Liver (tissue), 9 donors: ENCODE measurements around the gene PIM1. TPM values are rescaled to one million over a fixed set of nuclear protein-coding genes. Genes with fewer than 3 reads are reported as not detected.
A peak's percentile ranks its signal among the peaks of the same experiment; 100 is the strongest.

Source experiments
- DNase-seq: peaks from one replicate; pipeline ENCODE4 v3.0.0-alpha.2; 2017; ENCODE audit warnings: low spot score
- H3K27ac ChIP-seq, 2 donors: one replicate each; pipeline ENCODE4 v1.7.0; 2013; ENCODE audit warnings: inconsistent platforms in 2 of 2, low read length in 2 of 2, control low read depth in 1 of 2, low read depth in 1 of 2, mild to moderate bottlenecking in 1 of 2
- H3K27me3 ChIP-seq, 4 donors: one replicate each; pipeline versions ENCODE4 v1.6.1 to v1.7.0; 2013; ENCODE audit warnings: low read length in 3 of 4, inconsistent platforms in 1 of 4, mild to moderate bottlenecking in 1 of 4, moderate library complexity in 1 of 4; ENCODE audit not compliant: control insufficient read depth in 4 of 4, insufficient read depth in 4 of 4
- H3K36me3 ChIP-seq, 4 donors: one replicate each; pipeline versions ENCODE4 v1.6.1 to v1.7.0; 2013; ENCODE audit warnings: low read length in 3 of 4, mild to moderate bottlenecking in 3 of 4, low read depth in 1 of 4, moderate library complexity in 1 of 4; ENCODE audit not compliant: control insufficient read depth in 4 of 4, insufficient read depth in 3 of 4
- H3K4me1 ChIP-seq, 4 donors: one replicate each; pipeline versions ENCODE4 v1.6.1 to v1.7.0; 2013; ENCODE audit warnings: low read length in 3 of 4, mild to moderate bottlenecking in 3 of 4, moderate library complexity in 1 of 4; ENCODE audit not compliant: control insufficient read depth in 4 of 4, insufficient read depth in 4 of 4
- H3K4me3 ChIP-seq, 3 donors: one replicate each; pipeline versions ENCODE4 v1.6.1 to v1.7.0; 2013; ENCODE audit warnings: low read length in 3 of 3, control low read depth in 1 of 3, low read depth in 1 of 3, mild to moderate bottlenecking in 1 of 3
- H3K9ac ChIP-seq, 2 donors: one replicate each; pipeline ENCODE4 v1.7.0; 2013; ENCODE audit warnings: low read length in 2 of 2, mild to moderate bottlenecking in 2 of 2, moderate library complexity in 2 of 2, control low read depth in 1 of 2, low read depth in 1 of 2
- H3K9me3 ChIP-seq, 4 donors: one replicate each; pipeline versions ENCODE4 v1.6.1 to v1.7.0; 2013; ENCODE audit warnings: low read length in 3 of 4; ENCODE audit not compliant: control insufficient read depth in 4 of 4
- CTCF ChIP-seq: fragments of 150-350 bp; IDR thresholded peaks from 2 replicates; pipeline ENCODE4 v1.5.1; 2017; ENCODE audit warnings: improper control_type of control experiment, low read depth, low read length; ENCODE audit not compliant: missing input control
- EGR1 ChIP-seq, 2 donors: IDR thresholded peaks; 2 replicates each; pipeline ENCODE4 v1.6.1; 2016 to 2018; ENCODE audit warnings: antibody characterized with exemption in 2 of 2, low read depth in 2 of 2
- FOXA1 ChIP-seq: IDR thresholded peaks from 2 replicates; pipeline ENCODE4 v1.6.1; 2016; ENCODE audit warnings: antibody characterized with exemption
- FOXA2 ChIP-seq: IDR thresholded peaks from 2 replicates; pipeline ENCODE4 v1.6.1; 2016; ENCODE audit warnings: antibody characterized with exemption
- GABPA ChIP-seq, 2 donors: IDR thresholded peaks in 1 of 2; conservative IDR thresholded peaks in 1 of 2; 2 replicates each; pipeline ENCODE4 v1.6.1; 2016; ENCODE audit warnings: antibody characterized with exemption in 2 of 2, mild to moderate bottlenecking in 1 of 2, moderate library complexity in 1 of 2
- HNF4A ChIP-seq, 2 donors: conservative IDR thresholded peaks; 2 replicates each; pipeline ENCODE4 v1.6.1; 2016; ENCODE audit warnings: antibody characterized with exemption in 2 of 2, mild to moderate bottlenecking in 2 of 2
- HNF4G ChIP-seq: IDR thresholded peaks from 2 replicates; pipeline ENCODE4 v1.6.1; 2016; ENCODE audit warnings: antibody characterized with exemption
- JUND ChIP-seq, 2 donors: IDR thresholded peaks; 2 replicates each; pipeline ENCODE4 v1.6.1; 2016; ENCODE audit warnings: antibody characterized with exemption in 2 of 2
- MAX ChIP-seq: IDR thresholded peaks from 2 replicates; pipeline ENCODE4 v1.6.1; 2016; ENCODE audit warnings: antibody characterized with exemption
- NR2F2 ChIP-seq: IDR thresholded peaks from 2 replicates; pipeline ENCODE4 v1.6.1; 2016; ENCODE audit warnings: antibody characterized with exemption
- RAD21 ChIP-seq, 2 donors: IDR thresholded peaks; 2 replicates each; pipeline ENCODE4 v1.6.1; 2016; ENCODE audit warnings: antibody characterized with exemption in 2 of 2, mild to moderate bottlenecking in 2 of 2
- REST ChIP-seq: IDR thresholded peaks from 2 replicates; pipeline ENCODE4 v1.6.1; 2016; ENCODE audit warnings: antibody characterized with exemption, mild to moderate bottlenecking
- RXRA ChIP-seq, 2 donors: IDR thresholded peaks; 2 replicates each; pipeline ENCODE4 v1.6.1; 2017 to 2018; ENCODE audit warnings: antibody characterized with exemption in 2 of 2, mild to moderate bottlenecking in 1 of 2
- SP1 ChIP-seq: IDR thresholded peaks from 2 replicates; pipeline ENCODE4 v1.6.1; 2018; ENCODE audit warnings: antibody characterized with exemption, mild to moderate bottlenecking
- YY1 ChIP-seq: IDR thresholded peaks from 2 replicates; pipeline ENCODE4 v1.6.1; 2016; ENCODE audit warnings: antibody characterized with exemption, mild to moderate bottlenecking
- WGBS: extraction: QIAGEN DNeasy Blood & Tissue Kit; methylation state at CpG from one replicate; pipeline ENCODE4 v1.1.7; 2013; 5-methylcytosine and 5-hydroxymethylcytosine counted together
- polyA plus RNA-seq, 2 donors: library from polyadenylated mRNA; stranded (reverse) in 1 of 2; unstranded in 1 of 2; fragments of 200-250 nt in 1 of 2; fragments of >200 nt in 1 of 2; fragmentation: Nextera tagmentation in 1 of 2; extraction: Ambion mirVana in 1 of 2; gene quantifications; one replicate each; pipeline versions ENCODE4 v1.2.1 to v1.2.3, GENCODE V29; 2013 to 2015
- total RNA-seq, 2 donors: library from RNA; depleted of rRNA; stranded (reverse); fragments of >200 nt; gene quantifications; one replicate each; pipeline ENCODE4 v1.2.3, GENCODE V29; 2014
- donor health status: healthy.
- donor health status: healthy.
- donor health status: healthy.
- donor health status: healthy.
- donor health status: healthy.

PIM1 gene
- total and polyA plus RNA-seq, 4 donors = 5.5 to 141 (median 10.6) TPM

GRCh38 chr6:37158508-37158907 is 11.4 kb upstream of the PIM1 start:
- no peak overlapping the region for H3K4me3 ChIP-seq
- H3K4me1 ChIP-seq = peaks cover 0 to 15% (median 6%) of the 10 kb centered on the region in 4 donors
- no peak for DNase-seq
- H3K27ac ChIP-seq = no peak overlapping the region
- no peaks in the 10 kb centered on the region for H3K27me3 ChIP-seq
- WGBS = 91% methylated on average over 6 of the region's 6 CpGs
- H3K9ac ChIP-seq = no peak overlapping the region
- no peak for TF ChIP-seq HNF4G
- no peak for TF ChIP-seq JUND (IDR thresholded peaks at IDR 0.05)
- TF ChIP-seq CTCF = no peak
- TF ChIP-seq SP1 = no peak
- TF ChIP-seq GABPA (IDR thresholded peaks at IDR 0.05 in 1 of 2, conservative IDR thresholded peaks at IDR 0.05 in 1 of 2) = no peak
- TF ChIP-seq FOXA1 = no peak
- TF ChIP-seq RXRA (IDR thresholded peaks at IDR 0.05) = no peak
- no peak for TF ChIP-seq EGR1 (IDR thresholded peaks at IDR 0.05; ENCODE audit: low read depth in 2 of 2)
- H3K9me3 ChIP-seq = no peaks in the 10 kb centered on the region
- no peaks in the 10 kb centered on the region for H3K36me3 ChIP-seq

- 81% methylated on average over 8 of the region's 8 CpGs for WGBS
- no peak overlapping the region for H3K9ac ChIP-seq
- no peaks in the 10 kb centered on the region for H3K9me3 ChIP-seq
- H3K4me1 ChIP-seq = peaks cover 0 to 5% (median under 1%) of the 10 kb centered on the region in 4 donors
- no peaks in the 10 kb centered on the region for H3K36me3 ChIP-seq
- no peak overlapping the region for H3K4me3 ChIP-seq
- TF ChIP-seq FOXA1 = no peak
- no peak for TF ChIP-seq FOXA2
- no peak for TF ChIP-seq SP1
- no peak for TF ChIP-seq YY1
- no peaks in the 10 kb centered on the region for H3K27me3 ChIP-seq
- DNase-seq = no peak
- peak overlapping the region in 1 of 2 donors; percentile 31 for H3K27ac ChIP-seq
These were observed 8.8 kb upstream of the PIM1 start for GRCh38 chr6:37160922-37161778.

- no peak for DNase-seq
- Histone ChIP-seq H3K4me3 (no peak overlapping the region), H3K36me3 (no peaks in the 10 kb centered on the region), H3K27ac (no peak overlapping the region), H3K4me1 (peaks cover 0 to 5% (median under 1%) of the 10 kb centered on the region in 4 donors), H3K9me3 (no peaks in the 10 kb centered on the region), H3K9ac (no peak overlapping the region), H3K27me3 (no peaks in the 10 kb centered on the region)
- 94% methylated on average over 4 of the region's 4 CpGs for WGBS
- TF ChIP-seq HNF4A (conservative IDR thresholded peaks at IDR 0.05) = no peak
- no peak for TF ChIP-seq EGR1 (IDR thresholded peaks at IDR 0.05; ENCODE audit: low read depth in 2 of 2)
- TF ChIP-seq GABPA (IDR thresholded peaks at IDR 0.05 in 1 of 2, conservative IDR thresholded peaks at IDR 0.05 in 1 of 2) = no peak
- TF ChIP-seq RAD21 (IDR thresholded peaks at IDR 0.05) = no peak
- TF ChIP-seq JUND (IDR thresholded peaks at IDR 0.05) = no peak
- no peak for TF ChIP-seq MAX
- TF ChIP-seq NR2F2 = no peak
- TF ChIP-seq HNF4G = no peak
- TF ChIP-seq CTCF = no peak
- no peak for TF ChIP-seq REST
- no peak for TF ChIP-seq SP1
These were observed 7.2 kb upstream of the PIM1 start for GRCh38 chr6:37162740-37163139.
